ENCODE measurements around the gene C17orf114. TPM values are rescaled to one million over a fixed set of nuclear protein-coding genes. Genes with fewer than 3 reads are reported as not detected.

C17orf114 gene

GRCh38 chr17:4766201-4766600 is 35.9 kb downstream of the C17orf114 start:
- no peak for DNase-seq (ENCODE audit: extremely low spot score, unreplicated experiment)

GRCh38 chr17:4764595-4764994 is 37.5 kb downstream of the C17orf114 start:
- Mint-ChIP-seq H3K36me3 (no peaks in the 10 kb centered on the region), H3K27ac (no peak overlapping the region), H3K9me3 (no peaks in the 10 kb centered on the region), H3K4me1 (ENCODE audit: unreplicated experiment) (no peaks in the 10 kb centered on the region), H3K27me3 (peaks cover 11% of the 10 kb centered on the region), H3K4me3 (no peak overlapping the region)
- no peak for TF ChIP-seq CTCF (conservative IDR thresholded peaks at IDR 0.05)
- DNase-seq (ENCODE audit: extremely low spot score, unreplicated experiment): no peak

More at GRCh38 chr17:4766201-4766600, 35.9 kb downstream of the C17orf114 start:
- H3K27ac Mint-ChIP-seq: no peak overlapping the region
- TF ChIP-seq CTCF (conservative IDR thresholded peaks at IDR 0.05): no peak
- no peak overlapping the region for H3K4me3 Mint-ChIP-seq
- H3K27me3 Mint-ChIP-seq: peaks cover 4% of the 10 kb centered on the region
- H3K4me1 Mint-ChIP-seq (ENCODE audit: unreplicated experiment): no peaks in the 10 kb centered on the region
- no peaks in the 10 kb centered on the region for H3K9me3 Mint-ChIP-seq
- H3K36me3 Mint-ChIP-seq: no peaks in the 10 kb centered on the region

- TF ChIP-seq CTCF (conservative IDR thresholded peaks at IDR 0.05): no peak
- H3K27me3 Mint-ChIP-seq: peaks cover 38% of the 10 kb centered on the region
- DNase-seq (ENCODE audit: extremely low spot score, unreplicated experiment): no peak
- H3K4me3 Mint-ChIP-seq: no peak overlapping the region
- no peaks in the 10 kb centered on the region for H3K9me3 Mint-ChIP-seq
- no peaks in the 10 kb centered on the region for H3K4me1 Mint-ChIP-seq (ENCODE audit: unreplicated experiment)
- no peaks in the 10 kb centered on the region for H3K36me3 Mint-ChIP-seq
- no peak overlapping the region for H3K27ac Mint-ChIP-seq
Measured at GRCh38 chr17:4759776-4760236, 42.3 kb downstream of the C17orf114 start.

GRCh38 chr17:4753392-4753791 is 48.7 kb downstream of the C17orf114 start:
- Mint-ChIP-seq H3K9me3 (no peaks in the 10 kb centered on the region), H3K27ac (no peak overlapping the region), H3K27me3 (peaks cover 59% of the 10 kb centered on the region), H3K36me3 (no peaks in the 10 kb centered on the region), H3K4me1 (ENCODE audit: unreplicated experiment) (no peaks in the 10 kb centered on the region), H3K4me3 (no peak overlapping the region)
- no peak for DNase-seq (ENCODE audit: extremely low spot score, unreplicated experiment)
- TF ChIP-seq CTCF (conservative IDR thresholded peaks at IDR 0.05): no peak

- Mint-ChIP-seq H3K9me3 (no peaks in the 10 kb centered on the region), H3K27ac (no peak overlapping the region), H3K4me1 (ENCODE audit: unreplicated experiment) (no peaks in the 10 kb centered on the region), H3K4me3 (no peak overlapping the region), H3K27me3 (peaks cover 58% of the 10 kb centered on the region), H3K36me3 (no peaks in the 10 kb centered on the region)
- DNase-seq (ENCODE audit: extremely low spot score, unreplicated experiment): no peak
- no peak for TF ChIP-seq CTCF (conservative IDR thresholded peaks at IDR 0.05)
Measured at GRCh38 chr17:4751932-4752331, 50.2 kb downstream of the C17orf114 start.

Other genes with a start within 250 kb of the C17orf114 start
- 63.7 and 66.0 TPM in 2 replicates for gene MYBBP1A, start 246.9 kb downstream of the C17orf114 start, total RNA-seq (ENCODE audit: low replicate concordance)
- 1.0 and 1.4 TPM in 2 replicates for gene GGT6, start 241.8 kb downstream of the C17orf114 start, total RNA-seq (ENCODE audit: low replicate concordance)
- 19.4 and 25.5 TPM in 2 replicates for gene SMTNL2, start 217.8 kb downstream of the C17orf114 start, total RNA-seq (ENCODE audit: low replicate concordance)
- gene ALOX15, start 160.7 kb downstream of the C17orf114 start, total RNA-seq (ENCODE audit: low replicate concordance): 2.1 and 4.9 TPM in 2 replicates
- 72.7 and 92.9 TPM in 2 replicates for gene PELP1, start 98.2 kb downstream of the C17orf114 start, total RNA-seq (ENCODE audit: low replicate concordance)
- 22.9 and 47.4 TPM in 2 replicates for gene ARRB2, start 91.7 kb downstream of the C17orf114 start, total RNA-seq (ENCODE audit: low replicate concordance)
- gene MED11, start 70.9 kb downstream of the C17orf114 start, total RNA-seq (ENCODE audit: low replicate concordance): 17.6 and 21.8 TPM in 2 replicates
- 0.70 and 1.4 TPM in 2 replicates for gene ZMYND15, start 62.5 kb downstream of the C17orf114 start, total RNA-seq (ENCODE audit: low replicate concordance)
- gene CXCL16, start 62.4 kb downstream of the C17orf114 start, total RNA-seq (ENCODE audit: low replicate concordance): 15.2 and 23.0 TPM in 2 replicates
- 5.3 and 9.6 TPM in 2 replicates for gene TM4SF5, start 30.4 kb downstream of the C17orf114 start, total RNA-seq (ENCODE audit: low replicate concordance)
- 1.2 and 1.8 TPM in 2 replicates for gene VMO1, start 16.0 kb downstream of the C17orf114 start, total RNA-seq (ENCODE audit: low replicate concordance)
- gene GLTPD2, start 13.4 kb downstream of the C17orf114 start, total RNA-seq (ENCODE audit: low replicate concordance): 4.7 and 9.8 TPM in 2 replicates
- gene PSMB6, start 6.2 kb downstream of the C17orf114 start, total RNA-seq (ENCODE audit: low replicate concordance): 117 and 124 TPM in 2 replicates
- 58.7 and 69.3 TPM in 2 replicates for gene PLD2, start 4.8 kb upstream of the C17orf114 start, total RNA-seq (ENCODE audit: low replicate concordance)
- gene MINK1, start 31.0 kb upstream of the C17orf114 start, total RNA-seq (ENCODE audit: low replicate concordance): 111 and 204 TPM in 2 replicates
- gene C17orf107, start 97.2 kb upstream of the C17orf114 start, total RNA-seq (ENCODE audit: low replicate concordance): 4.4 and 9.3 TPM in 2 replicates
- gene CHRNE, start 100.8 kb upstream of the C17orf114 start, total RNA-seq (ENCODE audit: low replicate concordance): 0.27 and 0.52 TPM in 2 replicates
- gene GP1BA, start 129.9 kb upstream of the C17orf114 start, total RNA-seq (ENCODE audit: low replicate concordance): not detected in 2 replicates
- gene SLC25A11, start 137.7 kb upstream of the C17orf114 start, total RNA-seq (ENCODE audit: low replicate concordance): 60.2 and 63.6 TPM in 2 replicates
- 98.8 and 132 TPM in 2 replicates for gene RNF167, start 137.9 kb upstream of the C17orf114 start, total RNA-seq (ENCODE audit: low replicate concordance)
- 404 and 455 TPM in 2 replicates for gene PFN1, start 146.2 kb upstream of the C17orf114 start, total RNA-seq (ENCODE audit: low replicate concordance)
- gene ENO3, start 148.8 kb upstream of the C17orf114 start, total RNA-seq (ENCODE audit: low replicate concordance): 4.8 and 24.0 TPM in 2 replicates
- 60.5 and 73.1 TPM in 2 replicates for gene SPAG7, start 165.5 kb upstream of the C17orf114 start, total RNA-seq (ENCODE audit: low replicate concordance)
- 26.3 and 35.6 TPM in 2 replicates for gene CAMTA2, start 185.3 kb upstream of the C17orf114 start, total RNA-seq (ENCODE audit: low replicate concordance)
- gene INCA1, start 195.2 kb upstream of the C17orf114 start, total RNA-seq (ENCODE audit: low replicate concordance): 0.72 and 0.86 TPM in 2 replicates
- 102 and 130 TPM in 2 replicates for gene KIF1C, start 195.6 kb upstream of the C17orf114 start, total RNA-seq (ENCODE audit: low replicate concordance)
- gene SLC52A1, start 233.1 kb upstream of the C17orf114 start, total RNA-seq (ENCODE audit: low replicate concordance): 0.19 and 1.5 TPM in 2 replicates

All from type B pancreatic cell (in vitro differentiated cells).